ENCODE data around the gene VWA8.

DNA sequence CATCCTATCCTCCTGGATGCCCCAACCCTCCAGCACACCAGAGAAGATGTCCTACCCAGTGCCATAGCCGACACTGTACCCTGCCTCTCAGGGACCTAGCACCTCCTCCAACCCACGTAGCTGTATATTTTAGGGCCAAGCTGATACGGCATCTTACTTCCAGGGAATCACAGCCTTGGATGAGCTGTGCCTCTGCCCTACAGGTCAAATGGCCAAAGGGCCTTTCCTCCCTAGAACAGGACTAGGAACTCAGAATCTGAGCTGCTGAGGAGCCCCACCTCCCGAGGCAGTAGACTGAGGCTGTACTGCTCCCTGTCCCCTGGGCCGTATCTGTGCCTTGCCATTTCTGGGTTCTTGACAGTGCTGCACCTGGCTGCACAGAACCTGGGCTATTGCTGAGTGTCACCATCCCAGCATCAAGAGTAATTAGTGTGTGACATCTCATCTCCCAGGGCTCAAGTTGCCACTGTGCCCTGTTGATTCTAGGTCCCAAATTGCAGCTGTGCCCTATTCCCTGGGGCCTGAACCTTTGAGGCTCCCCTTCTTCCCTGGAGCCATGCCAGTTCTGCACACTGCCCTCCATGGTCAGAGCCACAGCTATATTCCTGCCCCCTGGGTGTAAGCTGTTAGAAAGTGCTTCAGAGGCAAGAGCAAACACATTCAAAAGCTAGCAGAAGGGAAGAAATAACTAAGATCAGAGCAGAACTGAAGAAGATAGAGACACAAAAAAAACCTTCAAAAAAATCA lies 41.0 kb downstream of the VWA8 start:
- no peak for TF ChIP-seq POLR2A (IDR thresholded peaks at IDR 0.05; ENCODE audit: extremely low read depth, insufficient read length)
- TF ChIP-seq, protein P1, sequence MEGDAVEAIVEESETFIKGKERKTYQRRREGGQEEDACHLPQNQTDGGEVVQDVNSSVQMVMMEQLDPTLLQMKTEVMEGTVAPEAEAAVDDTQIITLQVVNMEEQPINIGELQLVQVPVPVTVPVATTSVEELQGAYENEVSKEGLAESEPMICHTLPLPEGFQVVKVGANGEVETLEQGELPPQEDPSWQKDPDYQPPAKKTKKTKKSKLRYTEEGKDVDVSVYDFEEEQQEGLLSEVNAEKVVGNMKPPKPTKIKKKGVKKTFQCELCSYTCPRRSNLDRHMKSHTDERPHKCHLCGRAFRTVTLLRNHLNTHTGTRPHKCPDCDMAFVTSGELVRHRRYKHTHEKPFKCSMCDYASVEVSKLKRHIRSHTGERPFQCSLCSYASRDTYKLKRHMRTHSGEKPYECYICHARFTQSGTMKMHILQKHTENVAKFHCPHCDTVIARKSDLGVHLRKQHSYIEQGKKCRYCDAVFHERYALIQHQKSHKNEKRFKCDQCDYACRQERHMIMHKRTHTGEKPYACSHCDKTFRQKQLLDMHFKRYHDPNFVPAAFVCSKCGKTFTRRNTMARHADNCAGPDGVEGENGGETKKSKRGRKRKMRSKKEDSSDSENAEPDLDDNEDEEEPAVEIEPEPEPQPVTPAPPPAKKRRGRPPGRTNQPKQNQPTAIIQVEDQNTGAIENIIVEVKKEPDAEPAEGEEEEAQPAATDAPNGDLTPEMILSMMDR (IDR thresholded peaks at IDR 0.05; ENCODE audit: low read depth, low read length): no peak
- TF ChIP-seq, protein P2, sequence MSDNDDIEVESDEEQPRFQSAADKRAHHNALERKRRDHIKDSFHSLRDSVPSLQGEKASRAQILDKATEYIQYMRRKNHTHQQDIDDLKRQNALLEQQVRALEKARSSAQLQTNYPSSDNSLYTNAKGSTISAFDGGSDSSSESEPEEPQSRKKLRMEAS (IDR thresholded peaks at IDR 0.05; ENCODE audit: low read depth, low read length): no peak
- TF ChIP-seq MYC (IDR thresholded peaks at IDR 0.05; ENCODE audit: low read depth, low read length): no peak

Measured in NB4 (cell line).